ENCODE data around the gene BLTP2. TPM values are rescaled to one million over a fixed set of nuclear protein-coding genes. Genes with fewer than 3 reads are reported as not detected.
A peak's percentile ranks its signal among the peaks of the same experiment; 100 is the strongest.

Gene BLTP2
- total and polyA plus RNA-seq, 2 of the 13 experiments (the other 11 are each of a cell fraction or from before 2014, with no cell fraction given), result 66.7 to 80.9 TPM

- peak; percentile 93 for TF ChIP-seq ZNF687 (CRISPR knock-in tag; IDR thresholded peaks at IDR 0.05)
- TF ChIP-seq NFYB (CRISPR knock-in tag; IDR thresholded peaks at IDR 0.05), result peak; percentile 83
- peak; percentile 70 for TF ChIP-seq YEATS2 (CRISPR knock-in tag; IDR thresholded peaks at IDR 0.05; ENCODE audit: borderline replicate concordance)
- TF ChIP-seq ZNF724P (CRISPR knock-in tag; IDR thresholded peaks at IDR 0.05; ENCODE audit: borderline replicate concordance), result no peak
- TF ChIP-seq ERF (CRISPR knock-in tag; IDR thresholded peaks at IDR 0.05), result peak; percentile 71
- TF ChIP-seq CSRNP1 (CRISPR knock-in tag; IDR thresholded peaks at IDR 0.05), result peak; percentile 93
- no peak for TF ChIP-seq ZNF20 (CRISPR knock-in tag; IDR thresholded peaks at IDR 0.05)
- TF ChIP-seq BRCA1 (CRISPR knock-in tag; IDR thresholded peaks at IDR 0.05), result no peak
- peak; percentile 82 for TF ChIP-seq ZNF441 (CRISPR knock-in tag; IDR thresholded peaks at IDR 0.05; ENCODE audit: borderline replicate concordance)
- no peak for TF ChIP-seq CHCHD3 (CRISPR knock-in tag; IDR thresholded peaks at IDR 0.05)
- TF ChIP-seq MAF1 (CRISPR knock-in tag; IDR thresholded peaks at IDR 0.05; ENCODE audit: borderline replicate concordance), result 0 out of 2 replicates have a peak, but pooled peaks have one; percentile 39
- peak in 1 of 2 experiments; percentile 34; a peak in 1 of 4 replicates for TF ChIP-seq KLF16 (CRISPR knock-in tag; IDR thresholded peaks at IDR 0.05)
- TF ChIP-seq ZNF746 (CRISPR knock-in tag; IDR thresholded peaks at IDR 0.05), result peak; percentile 75
- 0 out of 2 replicates have a peak, but pooled peaks have one; percentile 34 for TF ChIP-seq TIGD3 (CRISPR knock-in tag; IDR thresholded peaks at IDR 0.05; ENCODE audit: borderline replicate concordance)
- peak; percentile 60 for TF ChIP-seq MNT (IDR thresholded peaks at IDR 0.05)
- TF ChIP-seq RXRA (CRISPR knock-in tag; IDR thresholded peaks at IDR 0.05), result peak; percentile 31; the same call in 1 of the 2 replicates
- TF ChIP-seq TEAD3 (CRISPR knock-in tag; optimal IDR thresholded peaks at IDR 0.05; ENCODE audit: borderline replicate concordance), result peak; percentile 33
- no peak for TF ChIP-seq ZNF17 (CRISPR knock-in tag; IDR thresholded peaks at IDR 0.05)
- TF ChIP-seq ZNF776 (CRISPR knock-in tag; IDR thresholded peaks at IDR 0.05), result peak; percentile 91
- no peak for TF ChIP-seq MTA1 (CRISPR knock-in tag; IDR thresholded peaks at IDR 0.05; ENCODE audit: borderline replicate concordance)
- TF ChIP-seq PRPF4 (IDR thresholded peaks at IDR 0.05; ENCODE audit: low read depth, low read length, poor library complexity, severe bottlenecking), result no peak
These were observed at the start of gene BLTP2 (continued) for GRCh38 chr17:28644787-28645575.
